HCT116 (cell line): Measurements from ENCODE around the gene ZXDC. TPM values are rescaled to one million over a fixed set of nuclear protein-coding genes. Genes with fewer than 3 reads are reported as not detected.

Experiments used
- ATAC-seq: fragments of 200-7000 bp; cut with Tn5 transposase; 2 replicates; pipeline ENCODE4 v1.9.1; 2020; ENCODE audit warnings: mild to moderate bottlenecking, moderate library complexity
- BruUV-seq: library from RNA; stranded (reverse); fragments of 400-500 nt; replicated peaks from 2 replicates; lab custom pipeline; 2021; lab: Mats Ljungman, UMichigan
- CTCF ChIA-PET: fragments of 300-600 bp; sonication (Branson Sonifier 250); formaldehyde crosslinking; loops from one replicate; lab custom pipeline; 2021; ENCODE audit warnings: antibody characterized with exemption; lab: Charles Lee
- POLR2A ChIA-PET: fragments of 300-600, 350-600 bp; sonication (Branson Sonifier 250); formaldehyde crosslinking; loops from one replicate; lab custom pipeline; 2021; ENCODE audit warnings: antibody characterized with exemption; lab: Charles Lee
- RAD21 ChIA-PET, 2 experiments: fragments of 300-600 bp; sonication (Branson Sonifier 250); formaldehyde crosslinking; loops; one replicate each; lab custom pipeline; 2023; ENCODE audit warnings: low total read pairs in 2 of 2; ENCODE audit not compliant: uncharacterized antibody in 2 of 2, unreplicated experiment in 2 of 2, low non-redundant PET in 1 of 2; lab: Charles Lee
- DNase-seq: peaks from one replicate; pipeline ENCODE4 v3.0.0-alpha.2; 2010; ENCODE audit warnings: low read depth, low spot score
- H2AFZ ChIP-seq: fragments of 200-600 bp; shearing (Covaris generic), sonication (generic); 2 replicates; pipeline ENCODE4 v1.6.1; 2017; ENCODE audit warnings: low read depth, mixed run types, mixed read lengths, antibody characterized with exemption, low read length; ENCODE audit not compliant: poor library complexity, severe bottlenecking
- H3K27ac ChIP-seq: 2 replicates; pipeline ENCODE4 v1.5.1; 2012; ENCODE audit warnings: low read depth, low read length
- H3K27me3 ChIP-seq: fragments of 200-600 bp; sonication (generic); 2 replicates; pipeline ENCODE4 v1.6.1; 2016; ENCODE audit warnings: mixed run types, low read length, mixed read lengths; ENCODE audit not compliant: insufficient read depth
- H3K36me3 ChIP-seq, 2 experiments: fragments of 200-500 bp in 1 of 2; fragments of 200-600 bp in 1 of 2; sonication (Bioruptor generic) in 1 of 2; sonication (generic) in 1 of 2; 2 replicates each; pipeline versions ENCODE4 v1.5.1 to v1.6.1; 2014 to 2016; ENCODE audit warnings: low read length in 2 of 2, inconsistent platforms in 1 of 2, mixed read lengths in 1 of 2, mixed run types in 1 of 2; ENCODE audit not compliant: insufficient read depth in 2 of 2, control insufficient read depth in 1 of 2
- H3K4me1 ChIP-seq, 2 experiments: fragments of 200-600 bp in 1 of 2; sonication (generic) in 1 of 2; 2 replicates each; pipeline versions ENCODE4 v1.5.1 to v1.6.1; 2012 to 2017; ENCODE audit warnings: low read length in 2 of 2, inconsistent platforms in 1 of 2, mild to moderate bottlenecking in 1 of 2, mixed read lengths in 1 of 2, mixed run types in 1 of 2, moderate library complexity in 1 of 2; ENCODE audit not compliant: insufficient read depth in 2 of 2, control insufficient read depth in 1 of 2
- H3K4me2 ChIP-seq: fragments of 200-600 bp; sonication (generic); 2 replicates; pipeline ENCODE4 v1.6.1; 2017; ENCODE audit warnings: mixed run types, low read length, mixed read lengths
- H3K4me3 ChIP-seq, 2 experiments: fragments of 200-600 bp in 1 of 2; sonication (generic) in 1 of 2; replicated peaks in 1 of 2; 2 replicates each; pipeline ENCODE4 v1.5.1; 2011 to 2016; ENCODE audit warnings: low read length in 2 of 2, control low read depth in 1 of 2, low read depth in 1 of 2, mild to moderate bottlenecking in 1 of 2, mixed read lengths in 1 of 2, mixed run types in 1 of 2
- H3K79me2 ChIP-seq: fragments of 200-600 bp; sonication (generic); 2 replicates; pipeline ENCODE4 v1.6.1; 2017; ENCODE audit warnings: mild to moderate bottlenecking, mixed run types, low read length, moderate library complexity, mixed read lengths; ENCODE audit not compliant: insufficient read depth
- H3K9ac ChIP-seq: fragments of 200-600 bp; sonication (generic); 2 replicates; pipeline ENCODE4 v1.6.1; 2016; ENCODE audit warnings: low read length, mixed read lengths
- H3K9me2 ChIP-seq: fragments of 200-600 bp; sonication (generic), shearing (Covaris generic); 2 replicates; pipeline ENCODE4 v1.6.1; 2017; ENCODE audit warnings: mixed run types, mild to moderate bottlenecking, moderate library complexity; ENCODE audit not compliant: insufficient read depth
- H3K9me3 ChIP-seq, 2 experiments: fragments of 200-500 bp in 1 of 2; fragments of 200-600 bp in 1 of 2; sonication (Bioruptor generic) in 1 of 2; sonication (generic) in 1 of 2; 2 replicates each; pipeline ENCODE4 v1.6.1; 2014 to 2017; ENCODE audit warnings: low read length in 2 of 2, mixed read lengths in 2 of 2, inconsistent platforms in 1 of 2, low read depth in 1 of 2, mild to moderate bottlenecking in 1 of 2, mixed run types in 1 of 2, moderate library complexity in 1 of 2; ENCODE audit not compliant: control insufficient read depth in 1 of 2, insufficient read depth in 1 of 2
- H4K20me1 ChIP-seq: fragments of 200-600 bp; sonication (generic), shearing (Covaris generic); 2 replicates; pipeline ENCODE4 v1.6.1; 2017; ENCODE audit warnings: mixed run types, mild to moderate bottlenecking, moderate library complexity; ENCODE audit not compliant: insufficient read depth
- CEBPB ChIP-seq: IDR thresholded peaks from 2 replicates; pipeline ENCODE4 v1.6.1; 2012; ENCODE audit warnings: low read depth
- ELF1 ChIP-seq: IDR thresholded peaks from 2 replicates; pipeline ENCODE4 v1.6.1; 2012; ENCODE audit warnings: low read depth, borderline replicate concordance
- FOSL1 ChIP-seq: IDR thresholded peaks from 2 replicates; pipeline ENCODE4 v1.6.1; 2012; ENCODE audit warnings: low read depth
- JUND ChIP-seq: IDR thresholded peaks from 2 replicates; pipeline ENCODE4 v1.6.1; 2012
- MAX ChIP-seq: IDR thresholded peaks from 2 replicates; pipeline ENCODE4 v1.6.1; 2012
- POLR2A ChIP-seq: IDR thresholded peaks from 2 replicates; pipeline ENCODE4 v1.7.0; 2011; ENCODE audit warnings: borderline replicate concordance; ENCODE audit not compliant: insufficient read depth, insufficient read length; ENCODE audit errors: extremely low read depth
- REST ChIP-seq: IDR thresholded peaks from 2 replicates; pipeline ENCODE4 v1.6.1; 2012; ENCODE audit warnings: low read depth
- SIN3A ChIP-seq: IDR thresholded peaks from 2 replicates; pipeline ENCODE4 v1.6.1; 2012; ENCODE audit warnings: low read depth
- SRF ChIP-seq: IDR thresholded peaks from 2 replicates; pipeline ENCODE4 v1.6.1; 2012; ENCODE audit warnings: low read depth
- intact Hi-C: fragments of 100-400 bp; cut with micrococcal nuclease; formaldehyde crosslinking; loops from 2 replicates; pipeline ENCODE4 v1.10.0; 2022
- total RNA-seq: library from RNA; stranded (reverse); gene quantifications from one replicate; pipeline ENCODE4 v1.2.1, GENCODE V29; 2021; ENCODE audit not compliant: unreplicated experiment

Gene ZXDC
- total RNA-seq, 1 experiment from 2014 or later = 29.9 TPM

- H3K9me3 ChIP-seq = no peaks in the 10 kb centered on the region
- intact Hi-C loops = no loop called here
- peaks cover 0 to 6% of the 10 kb centered on the region in 2 experiments; a peak in 1 of 4 replicates for H3K4me1 ChIP-seq
- 0 out of 2 replicates have a peak, but pooled peaks cover 6% of the 10 kb centered on the region for H4K20me1 ChIP-seq
- no peak for DNase-seq
- H3K27me3 ChIP-seq = no peaks in the 10 kb centered on the region
- no TSS peak for BruUV-seq
- H3K36me3 ChIP-seq = peaks cover 60 to 67% of the 10 kb centered on the region in 2 experiments
- H3K4me2 ChIP-seq = no peak overlapping the region
- ChIA-PET POLR2A (no interaction called here), CTCF (no interaction called here), RAD21 (no interaction called here)
- no peak for ATAC-seq
- no peak overlapping the region for H2AFZ ChIP-seq
- no peaks in the 10 kb centered on the region for H3K9me2 ChIP-seq
- TF ChIP-seq POLR2A (no peak), CEBPB (no peak), REST (no peak), MAX (no peak), SIN3A (no peak), JUND (no peak), SRF (no peak), ELF1 (no peak), FOSL1 (no peak)
- no peak overlapping the region for H3K9ac ChIP-seq
- no peak overlapping the region for H3K27ac ChIP-seq
- H3K79me2 ChIP-seq = peaks cover 55% of the 10 kb centered on the region
- H3K4me3 ChIP-seq = no peak overlapping the region
These were observed 8.1 kb downstream of the ZXDC start for GRCh38 chr3:126467611-126467955.
